SK-N-SH (cell line): ENCODE results near the gene TRPM2. TPM values are rescaled to one million over a fixed set of nuclear protein-coding genes. Genes with fewer than 3 reads are reported as not detected.

ENCODE experiments used
- CTCF ChIA-PET: fragments of 300-600, 350-600 bp; formaldehyde crosslinking; extraction: SDS; loops from one replicate; lab custom pipeline; 2021; lab: Yijun Ruan, JAX
- POLR2A ChIA-PET: fragments of 350-600 bp; sonication (Branson Sonifier 250); formaldehyde crosslinking; extraction: SDS; loops from one replicate; lab custom pipeline; 2020; ENCODE audit warnings: antibody characterized with exemption, inconsistent platforms; lab: Yijun Ruan, JAX
- DNase-seq: peaks from one replicate; pipeline ENCODE4 v3.0.0; 2012
- H2AFZ ChIP-seq: fragments of 200-600 bp; sonication (generic); 2 replicates; pipeline ENCODE4 v1.8.1; 2016; ENCODE audit warnings: antibody characterized with exemption, mild to moderate bottlenecking, low read depth
- H3F3A ChIP-seq: fragments of 200-600 bp; sonication (generic); replicated peaks from 2 replicates; pipeline ENCODE3; 2016; ENCODE audit warnings: antibody characterized with exemption, mild to moderate bottlenecking; ENCODE audit not compliant: insufficient read depth
- H3K27ac ChIP-seq, 2 experiments: fragments of 200-500 bp in 1 of 2; fragments of 200-600 bp in 1 of 2; sonication (Bioruptor generic) in 1 of 2; sonication (generic), shearing (Covaris generic) in 1 of 2; 2 replicates each; pipeline versions ENCODE4 v1.5.1 to v1.6.1; 2014 to 2016; ENCODE audit warnings: low read depth in 2 of 2, inconsistent platforms in 1 of 2, low read length in 1 of 2, mild to moderate bottlenecking in 1 of 2, mixed read lengths in 1 of 2
- H3K27me3 ChIP-seq: fragments of 200-600 bp; sonication (generic), shearing (Covaris generic); 2 replicates; pipeline ENCODE4 v1.6.1; 2016; ENCODE audit warnings: mixed run types; ENCODE audit not compliant: insufficient read depth
- H3K36me3 ChIP-seq, 2 experiments: fragments of 200-500 bp in 1 of 2; fragments of 200-600 bp in 1 of 2; sonication (Bioruptor generic) in 1 of 2; sonication (generic) in 1 of 2; replicated peaks in 1 of 2; 2 replicates each; pipeline versions ENCODE3 to v1.5.1; 2014 to 2016; ENCODE audit warnings: low read length in 1 of 2, mild to moderate bottlenecking in 1 of 2; ENCODE audit not compliant: insufficient read depth in 2 of 2, control insufficient read depth in 1 of 2
- H3K4me1 ChIP-seq, 2 experiments: fragments of 200-500 bp in 1 of 2; fragments of 200-600 bp in 1 of 2; sonication (Bioruptor generic) in 1 of 2; sonication (generic), shearing (Covaris generic) in 1 of 2; 2 replicates each; pipeline versions ENCODE4 v1.5.1 to v1.6.1; 2014 to 2016; ENCODE audit warnings: low read depth in 1 of 2, low read length in 1 of 2, mixed run types in 1 of 2; ENCODE audit not compliant: insufficient read depth in 2 of 2, control insufficient read depth in 1 of 2
- H3K4me2 ChIP-seq: fragments of 200-600 bp; sonication (generic), shearing (Covaris generic); 2 replicates; pipeline ENCODE4 v1.6.1; 2017; ENCODE audit warnings: mixed run types
- H3K4me3 ChIP-seq, 2 experiments: fragments of 200-500 bp in 1 of 2; fragments of 200-600 bp in 1 of 2; sonication (Bioruptor generic) in 1 of 2; sonication (generic), shearing (Covaris generic) in 1 of 2; 2 replicates each; pipeline versions ENCODE4 v1.5.1 to v1.8.1; 2014 to 2016; ENCODE audit warnings: low read depth in 2 of 2, inconsistent platforms in 1 of 2, low read length in 1 of 2, mild to moderate bottlenecking in 1 of 2, mixed read lengths in 1 of 2, moderate library complexity in 1 of 2
- H3K79me2 ChIP-seq: fragments of 200-600 bp; sonication (generic); 2 replicates; pipeline ENCODE4 v1.8.1; 2017; ENCODE audit warnings: mild to moderate bottlenecking; ENCODE audit not compliant: insufficient read depth
- H3K9ac ChIP-seq: fragments of 200-600 bp; sonication (generic); 2 replicates; pipeline ENCODE4 v1.6.1; 2017; ENCODE audit warnings: mixed run types
- H3K9me2 ChIP-seq: fragments of 200-600 bp; sonication (generic); 2 replicates; pipeline ENCODE4 v1.6.1; 2017; ENCODE audit warnings: mixed run types
- H3K9me3 ChIP-seq: fragments of 200-600 bp; sonication (generic); 2 replicates; pipeline ENCODE4 v1.6.1; 2017; ENCODE audit warnings: mixed run types, mild to moderate bottlenecking, moderate library complexity
- H4K20me1 ChIP-seq: fragments of 200-600 bp; sonication (generic); 2 replicates; pipeline ENCODE4 v1.6.1; 2017; ENCODE audit warnings: mild to moderate bottlenecking, mixed run types; ENCODE audit not compliant: insufficient read depth
- CHD2 ChIP-seq: fragments of 150-350 bp; IDR thresholded peaks from 2 replicates; pipeline ENCODE4 v1.6.1; 2018; ENCODE audit warnings: low read length; ENCODE audit not compliant: partially characterized antibody
- ELF1 ChIP-seq: IDR thresholded peaks from 2 replicates; pipeline ENCODE4 v1.4.0; 2012
- EP300 ChIP-seq, 2 experiments: IDR thresholded peaks; 2 replicates each; pipeline versions ENCODE4 v1.4.0 to v1.6.1; 2012; ENCODE audit warnings: borderline replicate concordance in 1 of 2, low read depth in 1 of 2, low read length in 1 of 2
- EZH2phosphoT487 ChIP-seq: fragments of 200-600 bp; sonication (generic); IDR thresholded peaks from 2 replicates; pipeline ENCODE4 v1.6.1; 2017; ENCODE audit warnings: low read depth, mixed run types, mild to moderate bottlenecking, antibody characterized with exemption, moderate library complexity, borderline replicate concordance
- FOSL2 ChIP-seq: IDR thresholded peaks from 2 replicates; pipeline ENCODE4 v1.4.0; 2012; ENCODE audit warnings: low read depth, mild to moderate bottlenecking, moderate library complexity, borderline replicate concordance
- FOXJ3 ChIP-seq: sonication (generic); formaldehyde crosslinking; IDR thresholded peaks from 2 replicates; pipeline ENCODE4 v1.5.1; 2020; ENCODE audit warnings: mild to moderate bottlenecking, missing genetic modification reagents
- GABPA ChIP-seq: IDR thresholded peaks from 2 replicates; pipeline ENCODE4 v1.4.0; 2012; ENCODE audit warnings: low read depth, mild to moderate bottlenecking
- GATA2 ChIP-seq: sonication (generic); formaldehyde crosslinking; IDR thresholded peaks from 2 replicates; pipeline ENCODE4 v1.5.0; 2020; ENCODE audit warnings: mild to moderate bottlenecking, missing genetic modification reagents
- MEF2A ChIP-seq: IDR thresholded peaks from 2 replicates; pipeline ENCODE4 v1.4.0; 2012; ENCODE audit warnings: low read depth, borderline replicate concordance
- NFIC ChIP-seq: IDR thresholded peaks from 2 replicates; pipeline ENCODE4 v1.4.0; 2012; ENCODE audit warnings: borderline replicate concordance
- POLR2AphosphoS5 ChIP-seq: IDR thresholded peaks from 2 replicates; pipeline ENCODE4 v1.6.1; 2012; ENCODE audit warnings: low read depth, low read length
- RAD21 ChIP-seq: IDR thresholded peaks from 2 replicates; pipeline ENCODE4 v1.6.1; 2012; ENCODE audit warnings: mild to moderate bottlenecking, low read length
- RCOR1 ChIP-seq: fragments of 150-350 bp; IDR thresholded peaks from 2 replicates; pipeline ENCODE4 v1.6.1; 2017; ENCODE audit warnings: antibody characterized with exemption, low read length
- RFX5 ChIP-seq: IDR thresholded peaks from 2 replicates; pipeline ENCODE4 v1.6.1; 2012; ENCODE audit warnings: mild to moderate bottlenecking, improper control_type of control experiment, low read length
- RXRA ChIP-seq: IDR thresholded peaks from 2 replicates; pipeline ENCODE4 v1.4.0; 2012; ENCODE audit warnings: low read depth, mild to moderate bottlenecking, borderline replicate concordance
- SMC3 ChIP-seq: IDR thresholded peaks from 2 replicates; pipeline ENCODE4 v1.6.1; 2012; ENCODE audit warnings: low read depth, low read length, improper control_type of control experiment
- TEAD4 ChIP-seq: IDR thresholded peaks from 2 replicates; pipeline ENCODE4 v1.4.0; 2012; ENCODE audit warnings: mild to moderate bottlenecking, borderline replicate concordance; ENCODE audit not compliant: insufficient read depth
- USF2 ChIP-seq: fragments of 150-350 bp; IDR thresholded peaks from 2 replicates; pipeline ENCODE4 v1.6.1; 2017; ENCODE audit warnings: antibody characterized with exemption, low read length, low read depth, borderline replicate concordance
- WGBS: methylation state at CpG from one replicate; pipeline ENCODE4 v1.1.6; 2017; ENCODE audit warnings: low lambda C conversion rate; 5-methylcytosine and 5-hydroxymethylcytosine counted together
- polyA plus RNA-seq, 3 experiments: library from polyadenylated mRNA; depleted of rRNA; stranded (reverse); fragments of >200 nt; gene quantifications; 2 replicates each; pipeline ENCODE4 v1.2.3, GENCODE V29; 2012
- TF ChIP-seq, protein P1 (sequence below): IDR thresholded peaks from 2 replicates; pipeline ENCODE4 v1.6.1; 2012; ENCODE audit warnings: mild to moderate bottlenecking, low read depth, low read length, moderate library complexity
- TF ChIP-seq, protein P2 (sequence below): IDR thresholded peaks from 2 replicates; pipeline ENCODE4 v1.4.0; 2012; ENCODE audit warnings: low read depth, borderline replicate concordance

Gene TRPM2
- polyA plus RNA-seq, 1 of the 3 experiments (the other 2 are of a cell fraction) = not detected

- DNase-seq = peak; percentile 21
- no peaks in the 10 kb centered on the region for H3K9me2 ChIP-seq
- WGBS = 37% methylated on average over 7 of the region's 17 CpGs
- no peak overlapping the region for H2AFZ ChIP-seq
- H3K36me3 ChIP-seq = no peaks in the 10 kb centered on the region
- POLR2A ChIA-PET = no interaction called here
- peaks cover 13% of the 10 kb centered on the region for H3F3A ChIP-seq
- H3K4me1 ChIP-seq = no peaks in the 10 kb centered on the region
- no peak overlapping the region for H3K4me3 ChIP-seq
- H3K79me2 ChIP-seq = no peaks in the 10 kb centered on the region
- TF ChIP-seq CHD2 = no peak
- TF ChIP-seq RCOR1 = no peak
- no peak for TF ChIP-seq GABPA
- no peak for TF ChIP-seq EZH2phosphoT487
- TF ChIP-seq, protein P1, sequence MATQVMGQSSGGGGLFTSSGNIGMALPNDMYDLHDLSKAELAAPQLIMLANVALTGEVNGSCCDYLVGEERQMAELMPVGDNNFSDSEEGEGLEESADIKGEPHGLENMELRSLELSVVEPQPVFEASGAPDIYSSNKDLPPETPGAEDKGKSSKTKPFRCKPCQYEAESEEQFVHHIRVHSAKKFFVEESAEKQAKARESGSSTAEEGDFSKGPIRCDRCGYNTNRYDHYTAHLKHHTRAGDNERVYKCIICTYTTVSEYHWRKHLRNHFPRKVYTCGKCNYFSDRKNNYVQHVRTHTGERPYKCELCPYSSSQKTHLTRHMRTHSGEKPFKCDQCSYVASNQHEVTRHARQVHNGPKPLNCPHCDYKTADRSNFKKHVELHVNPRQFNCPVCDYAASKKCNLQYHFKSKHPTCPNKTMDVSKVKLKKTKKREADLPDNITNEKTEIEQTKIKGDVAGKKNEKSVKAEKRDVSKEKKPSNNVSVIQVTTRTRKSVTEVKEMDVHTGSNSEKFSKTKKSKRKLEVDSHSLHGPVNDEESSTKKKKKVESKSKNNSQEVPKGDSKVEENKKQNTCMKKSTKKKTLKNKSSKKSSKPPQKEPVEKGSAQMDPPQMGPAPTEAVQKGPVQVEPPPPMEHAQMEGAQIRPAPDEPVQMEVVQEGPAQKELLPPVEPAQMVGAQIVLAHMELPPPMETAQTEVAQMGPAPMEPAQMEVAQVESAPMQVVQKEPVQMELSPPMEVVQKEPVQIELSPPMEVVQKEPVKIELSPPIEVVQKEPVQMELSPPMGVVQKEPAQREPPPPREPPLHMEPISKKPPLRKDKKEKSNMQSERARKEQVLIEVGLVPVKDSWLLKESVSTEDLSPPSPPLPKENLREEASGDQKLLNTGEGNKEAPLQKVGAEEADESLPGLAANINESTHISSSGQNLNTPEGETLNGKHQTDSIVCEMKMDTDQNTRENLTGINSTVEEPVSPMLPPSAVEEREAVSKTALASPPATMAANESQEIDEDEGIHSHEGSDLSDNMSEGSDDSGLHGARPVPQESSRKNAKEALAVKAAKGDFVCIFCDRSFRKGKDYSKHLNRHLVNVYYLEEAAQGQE = no peak
- no peak for TF ChIP-seq RAD21
- no peak for TF ChIP-seq ELF1
- no peak for TF ChIP-seq RFX5
- TF ChIP-seq EP300 (IDR thresholded peaks at IDR 0.05; ENCODE audit: borderline replicate concordance in 1 of 2, low read depth in 1 of 2, low read length in 1 of 2) = no peak
- no peak for TF ChIP-seq RXRA
- no peak for TF ChIP-seq FOXJ3 (CRISPR knock-in tag)
- H3K9me3 ChIP-seq = no peaks in the 10 kb centered on the region
- no peaks in the 10 kb centered on the region for H4K20me1 ChIP-seq
- H3K4me2 ChIP-seq = no peak overlapping the region
- H3K27ac ChIP-seq = no peak overlapping the region
- CTCF ChIA-PET = no interaction called here
- 0 out of 2 replicates have a peak, but pooled peaks cover 3% of the 10 kb centered on the region for H3K27me3 ChIP-seq
- no peak overlapping the region for H3K9ac ChIP-seq
Observed at GRCh38 chr21:44402323-44403105, 49.1 kb downstream of the TRPM2 start.

- Histone ChIP-seq H3K27me3 (0 out of 2 replicates have a peak, but pooled peaks cover 3% of the 10 kb centered on the region), H3K36me3 (no peaks in the 10 kb centered on the region), H3K9me3 (no peaks in the 10 kb centered on the region), H3K4me1 (no peaks in the 10 kb centered on the region), H3K79me2 (no peaks in the 10 kb centered on the region), H3K9me2 (no peaks in the 10 kb centered on the region), H3F3A (peaks cover 13% of the 10 kb centered on the region), H3K27ac (no peak overlapping the region), H2AFZ (no peak overlapping the region), H3K4me2 (no peak overlapping the region), H4K20me1 (no peaks in the 10 kb centered on the region), H3K4me3 (no peak overlapping the region), H3K9ac (no peak overlapping the region)
- 62% methylated on average over 3 of the region's 3 CpGs for WGBS
- DNase-seq = peak; percentile 12
- ChIA-PET CTCF (no interaction called here), POLR2A (no interaction called here)
- TF ChIP-seq MEF2A = no peak
- no peak for TF ChIP-seq EP300 (IDR thresholded peaks at IDR 0.05; ENCODE audit: borderline replicate concordance in 1 of 2, low read depth in 1 of 2, low read length in 1 of 2)
- TF ChIP-seq CHD2 = no peak
- TF ChIP-seq FOSL2 = no peak
- TF ChIP-seq FOXJ3 (CRISPR knock-in tag) = no peak
- no peak for TF ChIP-seq USF2
- TF ChIP-seq, protein P2, sequence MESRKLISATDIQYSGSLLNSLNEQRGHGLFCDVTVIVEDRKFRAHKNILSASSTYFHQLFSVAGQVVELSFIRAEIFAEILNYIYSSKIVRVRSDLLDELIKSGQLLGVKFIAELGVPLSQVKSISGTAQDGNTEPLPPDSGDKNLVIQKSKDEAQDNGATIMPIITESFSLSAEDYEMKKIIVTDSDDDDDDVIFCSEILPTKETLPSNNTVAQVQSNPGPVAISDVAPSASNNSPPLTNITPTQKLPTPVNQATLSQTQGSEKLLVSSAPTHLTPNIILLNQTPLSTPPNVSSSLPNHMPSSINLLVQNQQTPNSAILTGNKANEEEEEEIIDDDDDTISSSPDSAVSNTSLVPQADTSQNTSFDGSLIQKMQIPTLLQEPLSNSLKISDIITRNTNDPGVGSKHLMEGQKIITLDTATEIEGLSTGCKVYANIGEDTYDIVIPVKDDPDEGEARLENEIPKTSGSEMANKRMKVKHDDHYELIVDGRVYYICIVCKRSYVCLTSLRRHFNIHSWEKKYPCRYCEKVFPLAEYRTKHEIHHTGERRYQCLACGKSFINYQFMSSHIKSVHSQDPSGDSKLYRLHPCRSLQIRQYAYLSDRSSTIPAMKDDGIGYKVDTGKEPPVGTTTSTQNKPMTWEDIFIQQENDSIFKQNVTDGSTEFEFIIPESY = no peak
- no peak for TF ChIP-seq TEAD4
- no peak for TF ChIP-seq GATA2 (CRISPR knock-in tag)
- no peak for TF ChIP-seq SMC3
- no peak for TF ChIP-seq POLR2AphosphoS5
- TF ChIP-seq NFIC = no peak
Observed at GRCh38 chr21:44403106-44404020, 49.9 kb downstream of the TRPM2 start.
